Caco-2 (cell line): ENCODE results near the gene DDX49. TPM values are rescaled to one million over a fixed set of nuclear protein-coding genes. Genes with fewer than 3 reads are reported as not detected.

Source experiments
- BruUV-seq: library from RNA; stranded (reverse); fragments of 400-500 nt; replicated peaks from 2 replicates; lab custom pipeline; 2021; lab: Mats Ljungman, UMichigan
- CTCF ChIA-PET: fragments of 300-600 bp; sonication (Branson Sonifier 250); formaldehyde crosslinking; loops from one replicate; lab custom pipeline; 2022; ENCODE audit warnings: antibody characterized with exemption; lab: Charles Lee
- POLR2A ChIA-PET: fragments of 300-600 bp; sonication (Branson Sonifier 250); formaldehyde crosslinking; loops from one replicate; lab custom pipeline; 2022; ENCODE audit warnings: antibody characterized with exemption; lab: Charles Lee
- DNase-seq, 2 experiments: peaks; one replicate each; pipeline versions ENCODE4 v3.0.0 to v3.0.0-alpha.2; 2020 to 2022
- H3K27me3 ChIP-seq: replicated peaks from 2 replicates; pipeline ENCODE4 v1.6.0; 2011; ENCODE audit warnings: low read length; ENCODE audit not compliant: control insufficient read depth, insufficient read depth
- H3K36me3 ChIP-seq: 2 replicates; pipeline ENCODE4 v1.5.1; 2011; ENCODE audit warnings: low read length; ENCODE audit not compliant: control insufficient read depth, insufficient read depth
- H3K4me1 ChIP-seq: fragments of 250-450 bp; sonication (Bioruptor Pico); 2 replicates; pipeline ENCODE4 v1.5.1; 2020; ENCODE audit warnings: mild to moderate bottlenecking
- H3K4me3 ChIP-seq: 2 replicates; pipeline ENCODE4 v1.5.1; 2011; ENCODE audit warnings: low read depth, mild to moderate bottlenecking, control low read depth, low read length
- H3K9me3 ChIP-seq: fragments of 250-450 bp; sonication (Bioruptor Pico); 2 replicates; pipeline ENCODE4 v1.5.1; 2020; ENCODE audit warnings: mild to moderate bottlenecking, moderate library complexity
- H3K27ac Mint-ChIP-seq: one replicate; pipeline ENCODE4 v1.8.0; 2022; ENCODE audit warnings: mixed read lengths; ENCODE audit not compliant: unreplicated experiment
- H3K27me3 Mint-ChIP-seq: one replicate; pipeline ENCODE4 v1.8.0; 2022; ENCODE audit warnings: mixed read lengths; ENCODE audit not compliant: insufficient read depth, unreplicated experiment
- H3K36me3 Mint-ChIP-seq: one replicate; pipeline ENCODE4 v1.8.0; 2022; ENCODE audit warnings: mild to moderate bottlenecking, mixed read lengths; ENCODE audit not compliant: insufficient read depth, unreplicated experiment
- H3K4me1 Mint-ChIP-seq: one replicate; pipeline ENCODE4 v1.8.0; 2022; ENCODE audit warnings: low read depth, mixed read lengths; ENCODE audit not compliant: unreplicated experiment
- H3K4me3 Mint-ChIP-seq: one replicate; pipeline ENCODE4 v1.8.0; 2022; ENCODE audit warnings: mild to moderate bottlenecking, moderate library complexity, mixed read lengths; ENCODE audit not compliant: unreplicated experiment
- H3K9me3 Mint-ChIP-seq: one replicate; pipeline ENCODE4 v1.8.0; 2022; ENCODE audit warnings: mixed read lengths; ENCODE audit not compliant: unreplicated experiment
- CTCF ChIP-seq, 2 experiments: fragments of 200-600 bp in 1 of 2; IDR thresholded peaks; 1 replicate in 1 of 2; 2 replicates in 1 of 2; pipeline versions ENCODE4 v1.5.1 to v1.8.0; 2011 to 2022; ENCODE audit warnings: antibody characterized with exemption in 1 of 2, control low read depth in 1 of 2, inconsistent platforms in 1 of 2, low read depth in 1 of 2, low read length in 1 of 2, mild to moderate bottlenecking in 1 of 2, moderate library complexity in 1 of 2; ENCODE audit not compliant: insufficient read depth in 1 of 2, severe bottlenecking in 1 of 2, unreplicated experiment in 1 of 2
- intact Hi-C: fragments of 100-400 bp; cut with micrococcal nuclease; formaldehyde crosslinking; loops from one replicate; pipeline ENCODE4 v1.10.0; 2022; ENCODE audit not compliant: unreplicated experiment
- total RNA-seq: library from RNA; stranded (reverse); gene quantifications from 2 replicates; pipeline ENCODE4 v1.2.3, GENCODE V29; 2022

The DDX49 gene
- total RNA-seq, 1 experiment from 2014 or later = 48.7 TPM

- no peak for TF ChIP-seq CTCF (IDR thresholded peaks at IDR 0.05; ENCODE audit: insufficient read depth in 1 of 2, low read depth in 1 of 2, low read length in 1 of 2, severe bottlenecking in 1 of 2, unreplicated experiment in 1 of 2)
- ChIA-PET POLR2A (interaction anchor here (0.5 kb wide), 1 partner anchor 29 kb away, joined by 3 read pairs; no protein-coding TSS in a partner anchor), CTCF (interaction anchor here (1.5 kb wide), 1 partner anchor 87 kb away, joined by 4 read pairs; no protein-coding TSS in a partner anchor)
- H3K4me1 ChIP-seq = peaks cover 17% of the 10 kb centered on the region
- BruUV-seq = no TSS peak
- intact Hi-C loops = no loop called here
- H3K36me3 ChIP-seq = no peaks in the 10 kb centered on the region
- Mint-ChIP-seq H3K9me3 (no peaks in the 10 kb centered on the region), H3K4me3 (no peak overlapping the region), H3K27me3 (no peaks in the 10 kb centered on the region), H3K4me1 (no peaks in the 10 kb centered on the region), H3K36me3 (peaks cover 19% of the 10 kb centered on the region), H3K27ac (no peak overlapping the region)
- no peak overlapping the region for H3K4me3 ChIP-seq
- H3K27me3 ChIP-seq = no peaks in the 10 kb centered on the region
- H3K9me3 ChIP-seq = no peaks in the 10 kb centered on the region
- DNase-seq = no peak
These were observed 19.6 kb upstream of the DDX49 start for GRCh38 chr19:18899624-18900560.

- BruUV-seq = no TSS peak
- no peaks in the 10 kb centered on the region for H3K9me3 ChIP-seq
These were observed 18.6 kb upstream of the DDX49 start for GRCh38 chr19:18900700-18901481.

More at GRCh38 chr19:18900700-18901481, 18.6 kb upstream of the DDX49 start:
- Histone ChIP-seq H3K36me3 (no peaks in the 10 kb centered on the region), H3K4me3 (no peak overlapping the region), H3K4me1 (peaks cover 17% of the 10 kb centered on the region), H3K27me3 (no peaks in the 10 kb centered on the region)
- no peak for TF ChIP-seq CTCF (IDR thresholded peaks at IDR 0.05; ENCODE audit: insufficient read depth in 1 of 2, low read depth in 1 of 2, low read length in 1 of 2, severe bottlenecking in 1 of 2, unreplicated experiment in 1 of 2)
- Mint-ChIP-seq H3K36me3 (peaks cover 27% of the 10 kb centered on the region), H3K27ac (no peak overlapping the region), H3K9me3 (no peaks in the 10 kb centered on the region), H3K27me3 (no peaks in the 10 kb centered on the region), H3K4me3 (no peak overlapping the region), H3K4me1 (no peaks in the 10 kb centered on the region)
- ChIA-PET POLR2A (interaction anchor here (1.0 kb wide), 1 partner anchor 19 kb away, joined by 3 read pairs; the partner anchor contains the start of gene DDX49), CTCF (interaction anchor here (1.5 kb wide), 1 partner anchor 86 kb away, joined by 4 read pairs; no protein-coding TSS in a partner anchor)
- intact Hi-C loops = no loop called here
- DNase-seq = no peak
